Fibroblast of lung (primary cell): ENCODE data around the gene TBRG1. TPM values are rescaled to one million over a fixed set of nuclear protein-coding genes. Genes with fewer than 3 reads are reported as not detected.

Experiments
- DNase-seq, 2 donors: peaks; one replicate each; pipeline versions ENCODE4 v3.0.0 to v3.0.0-alpha.2; 2010; ENCODE audit warnings: low read depth in 2 of 2
- H2AFZ ChIP-seq: 2 replicates; pipeline ENCODE4 v1.5.1; 2012; ENCODE audit warnings: low read length, control low read depth, inconsistent platforms
- H3K27ac ChIP-seq: 2 replicates; pipeline ENCODE4 v1.5.1; 2011; ENCODE audit warnings: low read length, control low read depth; ENCODE audit not compliant: insufficient read depth
- H3K27me3 ChIP-seq: 2 replicates; pipeline ENCODE4 v1.5.1; 2011; ENCODE audit warnings: mild to moderate bottlenecking, low read length; ENCODE audit not compliant: control insufficient read depth, insufficient read depth
- H3K36me3 ChIP-seq: 2 replicates; pipeline ENCODE4 v1.5.1; 2011; ENCODE audit warnings: low read length; ENCODE audit not compliant: control insufficient read depth, insufficient read depth
- H3K4me1 ChIP-seq: 2 replicates; pipeline ENCODE4 v1.5.1; 2011; ENCODE audit warnings: low read length; ENCODE audit not compliant: control insufficient read depth, insufficient read depth; ENCODE audit errors: extremely low read depth
- H3K4me2 ChIP-seq: 2 replicates; pipeline ENCODE4 v1.5.1; 2011; ENCODE audit warnings: low read length, control low read depth; ENCODE audit not compliant: insufficient read depth; ENCODE audit errors: extremely low read depth
- H3K4me3 ChIP-seq, 4 experiments: fragments of 200-600 bp in 1 of 4; sonication (generic) in 1 of 4; replicated peaks in 1 of 4; 2 replicates each; pipeline ENCODE4 v1.5.1; 2011 to 2016; ENCODE audit warnings: low read length in 4 of 4, low read depth in 3 of 4, mild to moderate bottlenecking in 3 of 4, control low read depth in 2 of 4, inconsistent platforms in 1 of 4, mixed read lengths in 1 of 4; ENCODE audit not compliant: insufficient read depth in 1 of 4; ENCODE audit errors: control extremely low read depth in 1 of 4
- H3K79me2 ChIP-seq: 2 replicates; pipeline ENCODE4 v1.5.1; 2012; ENCODE audit warnings: mild to moderate bottlenecking, low read length, inconsistent platforms; ENCODE audit not compliant: control insufficient read depth, insufficient read depth
- H3K9ac ChIP-seq: 2 replicates; pipeline ENCODE4 v1.5.1; 2011; ENCODE audit warnings: mild to moderate bottlenecking, low read length, control low read depth; ENCODE audit not compliant: insufficient read depth
- H3K9me3 ChIP-seq: 2 replicates; pipeline ENCODE4 v1.5.1; 2012; ENCODE audit warnings: low read depth, low read length; ENCODE audit not compliant: control insufficient read depth, insufficient read depth
- H4K20me1 ChIP-seq: 2 replicates; pipeline ENCODE4 v1.5.1; 2011; ENCODE audit warnings: low read length; ENCODE audit not compliant: control insufficient read depth, insufficient read depth; ENCODE audit errors: extremely low read depth
- CTCF ChIP-seq, 2 donors: IDR thresholded peaks in 1 of 2; conservative IDR thresholded peaks in 1 of 2; 1 replicate in 1 of 2; 2 replicates in 1 of 2; pipeline ENCODE4 v1.5.1; 2011 to 2012; ENCODE audit warnings: low read length in 2 of 2, control low read depth in 1 of 2, inconsistent platforms in 1 of 2, low read depth in 1 of 2, mild to moderate bottlenecking in 1 of 2
- EZH2 ChIP-seq: IDR thresholded peaks from 2 replicates; pipeline ENCODE4 v1.5.1; 2012; ENCODE audit warnings: low read length, control low read depth, mild to moderate bottlenecking; ENCODE audit errors: missing control alignments
- polyA plus RNA-seq, 2 donors: library from polyadenylated mRNA; depleted of rRNA in 1 of 2; stranded (reverse) in 1 of 2; unstranded in 1 of 2; fragments of >200 nt; gene quantifications; 2 replicates each; pipeline ENCODE4 v1.2.1, GENCODE V29; 2011 to 2012; ENCODE audit warnings: missing spikeins in 1 of 2
- total RNA-seq: library from RNA; depleted of rRNA; stranded (reverse); fragments of >200 nt; gene quantifications from 2 replicates; pipeline ENCODE4 v1.2.1, GENCODE V29; 2014

The TBRG1 gene
- total and polyA plus RNA-seq, 2 donors (not counting 1 experiment from before 2014, with no cell fraction given), result 31.0 to 36.2 TPM

GRCh38 chr11:124658501-124658900 lies 35.8 kb downstream of the TBRG1 start:
- Histone ChIP-seq H3K4me3 (no peak overlapping the region), H3K27me3 (no peaks in the 10 kb centered on the region), H3K27ac (no peak overlapping the region), H3K4me1 (no peaks in the 10 kb centered on the region), H2AFZ (no peak overlapping the region), H3K9me3 (no peaks in the 10 kb centered on the region), H3K36me3 (no peaks in the 10 kb centered on the region), H3K79me2 (no peaks in the 10 kb centered on the region), H4K20me1 (no peaks in the 10 kb centered on the region), H3K9ac (no peak overlapping the region), H3K4me2 (no peak overlapping the region)
- TF ChIP-seq CTCF (conservative IDR thresholded peaks at IDR 0.05 in 1 of 2, IDR thresholded peaks at IDR 0.05 in 1 of 2; ENCODE audit: low read depth in 1 of 2, low read length in 2 of 2), result no peak
- no peak for DNase-seq

GRCh38 chr11:124658986-124659385 lies 36.3 kb downstream of the TBRG1 start:
- H3K9ac ChIP-seq, result no peak overlapping the region
- no peak for TF ChIP-seq EZH2
- TF ChIP-seq CTCF (conservative IDR thresholded peaks at IDR 0.05 in 1 of 2, IDR thresholded peaks at IDR 0.05 in 1 of 2; ENCODE audit: low read depth in 1 of 2, low read length in 2 of 2), result no peak
- H3K9me3 ChIP-seq, result no peaks in the 10 kb centered on the region
- no peak overlapping the region for H3K27ac ChIP-seq
- no peaks in the 10 kb centered on the region for H3K4me1 ChIP-seq
- H3K4me3 ChIP-seq, result no peak overlapping the region
- no peak overlapping the region for H2AFZ ChIP-seq
- no peak overlapping the region for H3K4me2 ChIP-seq
- no peaks in the 10 kb centered on the region for H3K79me2 ChIP-seq
- H3K27me3 ChIP-seq, result no peaks in the 10 kb centered on the region
- H4K20me1 ChIP-seq, result no peaks in the 10 kb centered on the region
- H3K36me3 ChIP-seq, result no peaks in the 10 kb centered on the region
- DNase-seq, result no peak

GRCh38 chr11:124661553-124661952 lies 38.9 kb downstream of the TBRG1 start:
- Histone ChIP-seq H3K9ac (no peak overlapping the region), H2AFZ (no peak overlapping the region), H3K9me3 (no peaks in the 10 kb centered on the region), H3K27ac (no peak overlapping the region), H3K4me2 (no peak overlapping the region), H3K36me3 (no peaks in the 10 kb centered on the region), H3K4me3 (no peak overlapping the region), H3K4me1 (no peaks in the 10 kb centered on the region), H3K79me2 (no peaks in the 10 kb centered on the region), H4K20me1 (no peaks in the 10 kb centered on the region), H3K27me3 (no peaks in the 10 kb centered on the region)
- no peak for TF ChIP-seq CTCF (conservative IDR thresholded peaks at IDR 0.05 in 1 of 2, IDR thresholded peaks at IDR 0.05 in 1 of 2; ENCODE audit: low read depth in 1 of 2, low read length in 2 of 2)
- TF ChIP-seq EZH2, result no peak
- DNase-seq, result no peak
